ENCODE results near the gene ACADVL. TPM values are rescaled to one million over a fixed set of nuclear protein-coding genes. Genes with fewer than 3 reads are reported as not detected.

Gene ACADVL
- total RNA-seq, 1 experiment from 2014 or later = 305 TPM

DNA sequence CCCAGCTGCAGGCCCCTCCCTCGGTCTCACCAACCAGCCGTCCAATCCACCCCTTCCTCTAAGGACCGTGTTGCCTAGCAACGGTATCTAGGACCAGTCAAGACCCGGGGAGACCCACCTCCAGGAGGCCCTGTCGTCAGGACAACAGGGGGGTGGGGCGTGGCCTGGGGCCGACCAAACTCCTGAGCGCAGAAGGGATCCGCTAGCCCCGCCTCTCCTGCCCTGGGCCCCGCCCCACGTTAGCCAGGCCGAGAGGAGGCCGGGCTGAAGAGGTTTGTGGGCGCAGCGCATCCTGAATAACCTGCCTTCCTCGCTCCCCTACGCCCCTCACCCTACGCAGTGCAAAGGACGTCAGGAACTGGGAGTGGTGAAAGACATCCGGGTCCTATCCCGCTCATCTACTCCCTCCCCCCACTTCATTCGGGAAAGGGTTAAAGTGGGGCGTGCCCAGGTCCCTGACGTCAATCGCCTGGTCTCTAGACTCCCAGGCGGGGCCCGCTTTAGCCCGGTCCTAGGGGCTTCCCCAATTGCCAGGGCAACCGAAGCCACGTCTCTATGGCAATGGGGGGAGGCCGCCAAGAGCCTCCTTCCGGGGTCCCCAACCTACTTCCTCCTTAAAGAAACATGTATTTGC, 14.8 kb upstream of the ACADVL start:
- BruUV-seq (replicated peaks) = no TSS peak
- intact Hi-C loops (cut with micrococcal nuclease; ENCODE audit: unreplicated experiment) = no loop called here
- CTCF ChIA-PET = no interaction called here

DNA sequence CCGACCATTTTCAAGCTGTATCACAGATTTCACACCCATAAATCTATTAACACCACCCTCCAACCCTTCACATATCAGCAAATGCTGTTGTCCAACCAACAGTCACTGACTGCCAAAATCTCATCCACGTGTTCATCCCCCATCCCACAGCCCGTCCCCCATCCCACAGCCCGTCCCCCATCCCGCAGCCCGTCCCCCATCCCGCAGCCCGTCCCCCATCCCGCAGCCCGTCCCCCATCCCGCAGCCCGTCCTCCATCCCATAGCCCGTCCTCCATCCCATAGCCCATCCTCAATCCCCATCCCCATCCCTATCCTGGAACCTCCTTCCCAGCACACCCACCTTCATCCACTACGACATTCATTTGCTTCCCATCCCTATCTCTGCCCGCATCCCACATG, 14.2 kb upstream of the ACADVL start:
- no peaks in the 10 kb centered on the region for H3K27me3 ChIP-seq (ENCODE audit: control insufficient read depth, insufficient read depth, low read length)
- peaks cover 4% of the 10 kb centered on the region for H3K36me3 ChIP-seq (ENCODE audit: control insufficient read depth, insufficient read depth, low read length)
- ATAC-seq = no peak
- CTCF ChIA-PET = no interaction called here
- POLR2A ChIA-PET = no interaction called here
- no peak overlapping the region for H3K27ac ChIP-seq (ENCODE audit: low read length)
- TF ChIP-seq SIN3A (IDR thresholded peaks at IDR 0.05; ENCODE audit: borderline replicate concordance, insufficient read depth, low read depth, low read length) = no peak
- TF ChIP-seq POLR2AphosphoS5 (IDR thresholded peaks at IDR 0.05; ENCODE audit: low read depth, low read length) = no peak
- TF ChIP-seq TCF7L2 (IDR thresholded peaks at IDR 0.05; ENCODE audit: low read depth, low read length) = no peak
- TF ChIP-seq, protein P1, sequence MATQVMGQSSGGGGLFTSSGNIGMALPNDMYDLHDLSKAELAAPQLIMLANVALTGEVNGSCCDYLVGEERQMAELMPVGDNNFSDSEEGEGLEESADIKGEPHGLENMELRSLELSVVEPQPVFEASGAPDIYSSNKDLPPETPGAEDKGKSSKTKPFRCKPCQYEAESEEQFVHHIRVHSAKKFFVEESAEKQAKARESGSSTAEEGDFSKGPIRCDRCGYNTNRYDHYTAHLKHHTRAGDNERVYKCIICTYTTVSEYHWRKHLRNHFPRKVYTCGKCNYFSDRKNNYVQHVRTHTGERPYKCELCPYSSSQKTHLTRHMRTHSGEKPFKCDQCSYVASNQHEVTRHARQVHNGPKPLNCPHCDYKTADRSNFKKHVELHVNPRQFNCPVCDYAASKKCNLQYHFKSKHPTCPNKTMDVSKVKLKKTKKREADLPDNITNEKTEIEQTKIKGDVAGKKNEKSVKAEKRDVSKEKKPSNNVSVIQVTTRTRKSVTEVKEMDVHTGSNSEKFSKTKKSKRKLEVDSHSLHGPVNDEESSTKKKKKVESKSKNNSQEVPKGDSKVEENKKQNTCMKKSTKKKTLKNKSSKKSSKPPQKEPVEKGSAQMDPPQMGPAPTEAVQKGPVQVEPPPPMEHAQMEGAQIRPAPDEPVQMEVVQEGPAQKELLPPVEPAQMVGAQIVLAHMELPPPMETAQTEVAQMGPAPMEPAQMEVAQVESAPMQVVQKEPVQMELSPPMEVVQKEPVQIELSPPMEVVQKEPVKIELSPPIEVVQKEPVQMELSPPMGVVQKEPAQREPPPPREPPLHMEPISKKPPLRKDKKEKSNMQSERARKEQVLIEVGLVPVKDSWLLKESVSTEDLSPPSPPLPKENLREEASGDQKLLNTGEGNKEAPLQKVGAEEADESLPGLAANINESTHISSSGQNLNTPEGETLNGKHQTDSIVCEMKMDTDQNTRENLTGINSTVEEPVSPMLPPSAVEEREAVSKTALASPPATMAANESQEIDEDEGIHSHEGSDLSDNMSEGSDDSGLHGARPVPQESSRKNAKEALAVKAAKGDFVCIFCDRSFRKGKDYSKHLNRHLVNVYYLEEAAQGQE (IDR thresholded peaks at IDR 0.05; ENCODE audit: insufficient read depth in 1 of 2, low read depth in 2 of 2, low read length in 1 of 2) = no peak
- TF ChIP-seq, protein P2, sequence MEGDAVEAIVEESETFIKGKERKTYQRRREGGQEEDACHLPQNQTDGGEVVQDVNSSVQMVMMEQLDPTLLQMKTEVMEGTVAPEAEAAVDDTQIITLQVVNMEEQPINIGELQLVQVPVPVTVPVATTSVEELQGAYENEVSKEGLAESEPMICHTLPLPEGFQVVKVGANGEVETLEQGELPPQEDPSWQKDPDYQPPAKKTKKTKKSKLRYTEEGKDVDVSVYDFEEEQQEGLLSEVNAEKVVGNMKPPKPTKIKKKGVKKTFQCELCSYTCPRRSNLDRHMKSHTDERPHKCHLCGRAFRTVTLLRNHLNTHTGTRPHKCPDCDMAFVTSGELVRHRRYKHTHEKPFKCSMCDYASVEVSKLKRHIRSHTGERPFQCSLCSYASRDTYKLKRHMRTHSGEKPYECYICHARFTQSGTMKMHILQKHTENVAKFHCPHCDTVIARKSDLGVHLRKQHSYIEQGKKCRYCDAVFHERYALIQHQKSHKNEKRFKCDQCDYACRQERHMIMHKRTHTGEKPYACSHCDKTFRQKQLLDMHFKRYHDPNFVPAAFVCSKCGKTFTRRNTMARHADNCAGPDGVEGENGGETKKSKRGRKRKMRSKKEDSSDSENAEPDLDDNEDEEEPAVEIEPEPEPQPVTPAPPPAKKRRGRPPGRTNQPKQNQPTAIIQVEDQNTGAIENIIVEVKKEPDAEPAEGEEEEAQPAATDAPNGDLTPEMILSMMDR (IDR thresholded peaks at IDR 0.05) = no peak
- intact Hi-C loops (cut with micrococcal nuclease; ENCODE audit: unreplicated experiment) (no loop called here), in situ Hi-C loops (cut with HindIII; ENCODE audit: low pct_unique_long_range_greater_than_20kb, low sequenced_read_pairs) (no loop called here)
- H3K4me3 ChIP-seq (ENCODE audit: low read depth in 2 of 2, low read length in 2 of 2) = no peak overlapping the region
- H3K9me3 ChIP-seq (ENCODE audit: control insufficient read depth, insufficient read depth, low read depth, low read length) = no peaks in the 10 kb centered on the region
- no TSS peak for BruUV-seq (replicated peaks)
- H3K4me1 ChIP-seq (ENCODE audit: control insufficient read depth, insufficient read depth, low read length) = no peaks in the 10 kb centered on the region
- DNase-seq (ENCODE audit: low read depth, low spot score) = no peak

More for the DNA sequence above, 14.8 kb upstream of the ACADVL start:
- H3K4me1 ChIP-seq (ENCODE audit: control insufficient read depth, insufficient read depth, low read length) = no peaks in the 10 kb centered on the region
- H3K4me3 ChIP-seq (ENCODE audit: low read depth in 2 of 2, low read length in 2 of 2) = peak overlapping the region in 1 of 2 experiments; percentile 16; a peak in 1 of 4 replicates
- in situ Hi-C loops (cut with HindIII; ENCODE audit: low pct_unique_long_range_greater_than_20kb, low sequenced_read_pairs) = no loop called here
- ATAC-seq = no peak
- H3K27ac ChIP-seq (ENCODE audit: low read length) = no peak overlapping the region
- no peaks in the 10 kb centered on the region for H3K27me3 ChIP-seq (ENCODE audit: control insufficient read depth, insufficient read depth, low read length)
- no peak for TF ChIP-seq SIN3A (IDR thresholded peaks at IDR 0.05; ENCODE audit: borderline replicate concordance, insufficient read depth, low read depth, low read length)
- no peak for TF ChIP-seq TCF7L2 (IDR thresholded peaks at IDR 0.05; ENCODE audit: low read depth, low read length)
- TF ChIP-seq, protein P1 (IDR thresholded peaks at IDR 0.05; ENCODE audit: insufficient read depth in 1 of 2, low read depth in 2 of 2, low read length in 1 of 2) = no peak
- no peak for TF ChIP-seq POLR2AphosphoS5 (IDR thresholded peaks at IDR 0.05; ENCODE audit: low read depth, low read length)
- TF ChIP-seq, protein P2 (IDR thresholded peaks at IDR 0.05) = no peak
- POLR2A ChIA-PET = no interaction called here
- H3K9me3 ChIP-seq (ENCODE audit: control insufficient read depth, insufficient read depth, low read depth, low read length) = no peaks in the 10 kb centered on the region
- H3K36me3 ChIP-seq (ENCODE audit: control insufficient read depth, insufficient read depth, low read length) = peaks cover 4% of the 10 kb centered on the region
- DNase-seq (ENCODE audit: low read depth, low spot score) = no peak
